ENCODE results near the gene JAML.
A peak's percentile ranks its signal among the peaks of the same experiment; 100 is the strongest.

The JAML gene

DNA sequence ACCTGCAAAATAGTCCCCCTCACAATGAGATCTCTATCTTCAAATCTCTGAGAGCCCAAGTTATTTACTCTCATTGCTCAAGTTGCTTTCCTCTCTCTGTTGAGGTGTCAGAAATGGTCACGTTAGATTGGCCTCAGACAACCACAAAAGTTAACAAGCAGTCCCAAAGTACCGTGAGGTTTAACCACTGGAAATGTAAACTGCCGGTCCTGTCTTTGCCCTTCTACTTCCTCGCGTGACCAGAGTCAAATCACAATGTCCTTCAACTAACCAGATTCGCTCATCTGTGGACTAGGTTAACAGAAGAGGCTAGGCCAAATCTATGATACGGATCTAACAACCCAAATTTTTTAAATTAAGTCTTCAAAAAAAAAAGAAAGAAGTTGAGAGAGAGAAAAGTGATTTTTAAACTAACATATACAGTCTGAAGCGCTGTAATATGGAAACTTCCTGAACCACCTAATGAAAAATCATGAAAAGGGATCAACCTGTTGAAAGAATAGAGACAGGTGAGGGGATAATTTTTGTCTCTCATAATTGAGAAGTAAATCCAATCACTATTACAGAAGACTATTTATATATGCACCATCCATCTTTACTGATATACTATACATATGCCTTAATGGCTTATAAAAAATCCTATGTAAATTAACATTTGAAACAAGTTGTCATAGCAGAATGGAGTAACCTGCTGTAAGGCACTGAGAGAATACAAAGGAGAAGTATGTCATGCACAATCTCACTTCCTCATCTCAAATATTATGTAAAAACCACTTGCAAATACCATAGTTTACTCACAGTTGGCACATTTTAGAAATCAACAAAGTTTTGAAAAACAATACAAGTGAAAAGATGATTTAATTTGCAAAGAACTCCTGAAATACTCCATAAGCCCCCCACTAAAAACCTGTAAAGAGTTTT, 3.3 kb upstream of the JAML start:
- TF ChIP-seq, protein P1, sequence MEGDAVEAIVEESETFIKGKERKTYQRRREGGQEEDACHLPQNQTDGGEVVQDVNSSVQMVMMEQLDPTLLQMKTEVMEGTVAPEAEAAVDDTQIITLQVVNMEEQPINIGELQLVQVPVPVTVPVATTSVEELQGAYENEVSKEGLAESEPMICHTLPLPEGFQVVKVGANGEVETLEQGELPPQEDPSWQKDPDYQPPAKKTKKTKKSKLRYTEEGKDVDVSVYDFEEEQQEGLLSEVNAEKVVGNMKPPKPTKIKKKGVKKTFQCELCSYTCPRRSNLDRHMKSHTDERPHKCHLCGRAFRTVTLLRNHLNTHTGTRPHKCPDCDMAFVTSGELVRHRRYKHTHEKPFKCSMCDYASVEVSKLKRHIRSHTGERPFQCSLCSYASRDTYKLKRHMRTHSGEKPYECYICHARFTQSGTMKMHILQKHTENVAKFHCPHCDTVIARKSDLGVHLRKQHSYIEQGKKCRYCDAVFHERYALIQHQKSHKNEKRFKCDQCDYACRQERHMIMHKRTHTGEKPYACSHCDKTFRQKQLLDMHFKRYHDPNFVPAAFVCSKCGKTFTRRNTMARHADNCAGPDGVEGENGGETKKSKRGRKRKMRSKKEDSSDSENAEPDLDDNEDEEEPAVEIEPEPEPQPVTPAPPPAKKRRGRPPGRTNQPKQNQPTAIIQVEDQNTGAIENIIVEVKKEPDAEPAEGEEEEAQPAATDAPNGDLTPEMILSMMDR (conservative IDR thresholded peaks at IDR 0.05; ENCODE audit: control insufficient read depth, insufficient read depth, low read depth, low read length) = no peak
- no peak for DNase-seq (ENCODE audit: low read depth)
- H3K4me3 ChIP-seq (ENCODE audit: control insufficient read depth, low read depth, low read length) = no peak overlapping the region

GRCh38 chr11:118226781-118227180, 2.0 kb upstream of the JAML start:
- TF ChIP-seq, protein P1 (conservative IDR thresholded peaks at IDR 0.05; ENCODE audit: control insufficient read depth, insufficient read depth, low read depth, low read length) = no peak
- DNase-seq (ENCODE audit: low read depth) = no peak
- no peak overlapping the region for H3K4me3 ChIP-seq (ENCODE audit: control insufficient read depth, low read depth, low read length)

DNA sequence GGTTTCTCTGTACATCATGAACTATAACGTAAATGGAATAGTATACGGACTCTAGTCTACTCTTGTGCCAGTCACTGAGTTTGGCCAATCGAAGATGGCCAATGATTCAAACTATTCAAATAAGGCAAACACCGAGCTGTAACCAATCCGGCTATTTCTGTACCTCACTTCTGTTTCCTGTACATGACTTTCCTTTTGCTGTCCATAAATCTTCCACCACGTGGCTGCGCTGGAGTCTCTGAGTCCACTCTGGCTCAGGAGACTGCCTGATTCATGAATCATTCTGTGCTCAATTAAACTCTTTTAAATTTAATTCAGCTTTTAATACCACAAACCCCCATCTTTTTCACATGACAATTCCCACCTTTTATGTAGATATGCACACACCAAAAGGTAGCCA, 1.5 kb upstream of the JAML start:
- TF ChIP-seq, protein P1 (conservative IDR thresholded peaks at IDR 0.05; ENCODE audit: control insufficient read depth, insufficient read depth, low read depth, low read length) = no peak
- H3K4me3 ChIP-seq (ENCODE audit: control insufficient read depth, low read depth, low read length) = no peak overlapping the region
- peak; percentile 50 for DNase-seq (ENCODE audit: low read depth)

GRCh38 chr11:118223992-118224391, 819 bp downstream of the JAML start:
- DNase-seq (ENCODE audit: low read depth) = no peak
- TF ChIP-seq, protein P1 (conservative IDR thresholded peaks at IDR 0.05; ENCODE audit: control insufficient read depth, insufficient read depth, low read depth, low read length) = no peak
- no peak overlapping the region for H3K4me3 ChIP-seq (ENCODE audit: control insufficient read depth, low read depth, low read length)

DNA sequence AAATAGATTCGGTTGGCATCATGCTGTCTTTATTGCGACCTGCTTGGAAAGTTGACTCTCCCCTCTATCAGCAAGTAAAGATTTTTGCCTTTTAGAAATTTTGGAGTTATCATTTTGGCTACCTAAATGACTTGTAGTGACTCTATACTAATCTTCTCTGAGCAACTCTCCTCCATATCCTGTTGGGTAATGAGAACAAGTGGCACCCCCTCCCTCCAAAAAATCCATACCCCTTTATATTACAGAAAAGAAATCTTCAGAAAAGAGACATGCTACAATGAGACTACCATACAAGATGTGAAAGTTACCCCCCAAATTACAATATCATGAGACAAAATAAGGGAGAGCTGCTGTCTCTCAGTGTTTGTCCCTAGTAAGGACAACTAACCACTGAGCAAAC, 1.2 kb downstream of the JAML start:
- TF ChIP-seq, protein P1 (conservative IDR thresholded peaks at IDR 0.05; ENCODE audit: control insufficient read depth, insufficient read depth, low read depth, low read length) = no peak
- no peak overlapping the region for H3K4me3 ChIP-seq (ENCODE audit: control insufficient read depth, low read depth, low read length)
- DNase-seq (ENCODE audit: low read depth) = no peak

DNA sequence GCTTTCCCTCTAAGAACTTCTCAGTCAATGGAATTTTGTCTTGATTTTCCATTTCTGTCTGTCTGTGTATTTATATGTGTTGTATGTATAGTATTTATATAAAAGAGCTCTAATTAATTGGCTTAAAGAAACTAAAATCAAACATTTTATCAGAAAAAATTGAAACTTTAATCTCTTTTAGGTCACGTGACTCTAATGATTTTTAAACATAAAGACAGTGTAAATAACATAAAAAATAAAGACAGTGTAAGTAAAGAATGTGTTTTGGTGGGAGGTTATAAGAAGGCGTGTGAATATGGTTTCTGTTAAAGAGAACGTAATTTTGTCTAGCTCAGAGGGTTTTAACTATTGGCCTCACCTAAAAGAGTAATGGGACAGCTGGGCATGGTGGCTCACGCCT, 2.4 kb downstream of the JAML start:
- no peak for DNase-seq (ENCODE audit: low read depth)
- TF ChIP-seq, protein P1 (conservative IDR thresholded peaks at IDR 0.05; ENCODE audit: control insufficient read depth, insufficient read depth, low read depth, low read length) = no peak
- no peak overlapping the region for H3K4me3 ChIP-seq (ENCODE audit: control insufficient read depth, low read depth, low read length)
